ENCODE results near the gene TMEM178B. TPM values are rescaled to one million over a fixed set of nuclear protein-coding genes. Genes with fewer than 3 reads are reported as not detected.

TMEM178B gene
- polyA plus RNA-seq, 1 of the 3 experiments (the other 2 are of a cell fraction), result 0.20 TPM

DNA sequence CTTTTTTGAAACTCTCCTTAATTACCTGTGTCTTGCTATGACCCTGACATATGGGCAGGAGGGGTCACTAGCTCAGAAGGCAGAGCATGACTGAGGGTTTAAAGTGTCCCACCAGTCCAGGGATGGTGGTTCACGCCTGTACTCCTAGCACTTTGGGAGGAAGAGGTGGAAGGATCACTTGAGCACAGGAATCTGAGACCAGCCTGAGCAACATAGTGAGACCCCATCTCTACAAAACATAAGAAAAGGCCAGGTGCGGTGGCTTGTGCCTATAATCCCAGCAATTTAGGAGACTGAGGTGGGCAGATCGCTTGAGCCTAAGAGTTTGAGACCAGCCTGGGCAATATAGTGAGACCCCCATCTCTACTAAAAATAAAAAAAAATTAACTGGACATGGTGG lies 133.8 kb downstream of the TMEM178B start:
- Histone ChIP-seq H3K79me2 (ENCODE audit: insufficient read depth) (no peaks in the 10 kb centered on the region), H3K4me2 (no peak overlapping the region), H3K36me3 (replicated peaks in 1 of 2; ENCODE audit: control insufficient read depth in 1 of 2, insufficient read depth in 2 of 2, low read length in 1 of 2) (no peaks in the 10 kb centered on the region), H3K4me1 (ENCODE audit: control insufficient read depth in 1 of 2, insufficient read depth in 2 of 2, low read depth in 1 of 2, low read length in 1 of 2) (peaks cover 0 to 15% of the 10 kb centered on the region in 2 experiments; a peak in 1 of 4 replicates), H3K27ac (ENCODE audit: low read depth in 2 of 2, low read length in 1 of 2) (no peak overlapping the region), H3K9me2 (no peaks in the 10 kb centered on the region), H3K27me3 (ENCODE audit: insufficient read depth) (no peaks in the 10 kb centered on the region), H4K20me1 (ENCODE audit: insufficient read depth) (no peaks in the 10 kb centered on the region), H3K9me3 (no peaks in the 10 kb centered on the region), H3F3A (replicated peaks; ENCODE audit: insufficient read depth) (no peaks in the 10 kb centered on the region), H3K9ac (no peak overlapping the region), H2AFZ (ENCODE audit: low read depth) (no peak overlapping the region), H3K4me3 (ENCODE audit: low read depth in 2 of 2, low read length in 1 of 2) (no peak overlapping the region)
- DNase-seq, result no peak
- POLR2A ChIA-PET, result no interaction called here
- CTCF ChIA-PET, result interaction anchor here (0.6 to 2.2 kb wide), 2 partner anchors 13 to 15 kb away, joined by 4 to 10 read pairs; no protein-coding TSS in a partner anchor
- 31% methylated on average over 3 of the region's 3 CpGs for WGBS (ENCODE audit: low lambda C conversion rate)
- no peak for TF ChIP-seq PBX3 (IDR thresholded peaks at IDR 0.05)
- TF ChIP-seq GATA2 (CRISPR knock-in tag; IDR thresholded peaks at IDR 0.05), result no peak
- TF ChIP-seq MEF2A (IDR thresholded peaks at IDR 0.05; ENCODE audit: borderline replicate concordance, low read depth), result no peak
- TF ChIP-seq, protein P1, sequence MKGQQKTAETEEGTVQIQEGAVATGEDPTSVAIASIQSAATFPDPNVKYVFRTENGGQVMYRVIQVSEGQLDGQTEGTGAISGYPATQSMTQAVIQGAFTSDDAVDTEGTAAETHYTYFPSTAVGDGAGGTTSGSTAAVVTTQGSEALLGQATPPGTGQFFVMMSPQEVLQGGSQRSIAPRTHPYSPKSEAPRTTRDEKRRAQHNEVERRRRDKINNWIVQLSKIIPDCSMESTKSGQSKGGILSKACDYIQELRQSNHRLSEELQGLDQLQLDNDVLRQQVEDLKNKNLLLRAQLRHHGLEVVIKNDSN (IDR thresholded peaks at IDR 0.05; ENCODE audit: borderline replicate concordance, low read depth), result no peak
- no peak for TF ChIP-seq ZBTB33 (IDR thresholded peaks at IDR 0.05; ENCODE audit: borderline replicate concordance, low read depth)
- no peak for TF ChIP-seq SMC3 (IDR thresholded peaks at IDR 0.05; ENCODE audit: low read depth, low read length)
- no peak for TF ChIP-seq RAD21 (IDR thresholded peaks at IDR 0.05; ENCODE audit: low read length)
- no peak for TF ChIP-seq POLR2AphosphoS5 (IDR thresholded peaks at IDR 0.05; ENCODE audit: low read depth, low read length)
- no peak for TF ChIP-seq TAF1 (IDR thresholded peaks at IDR 0.05; ENCODE audit: borderline replicate concordance, low read depth, low read length)
- no peak for TF ChIP-seq EZH2phosphoT487 (IDR thresholded peaks at IDR 0.05; ENCODE audit: borderline replicate concordance, low read depth)

DNA sequence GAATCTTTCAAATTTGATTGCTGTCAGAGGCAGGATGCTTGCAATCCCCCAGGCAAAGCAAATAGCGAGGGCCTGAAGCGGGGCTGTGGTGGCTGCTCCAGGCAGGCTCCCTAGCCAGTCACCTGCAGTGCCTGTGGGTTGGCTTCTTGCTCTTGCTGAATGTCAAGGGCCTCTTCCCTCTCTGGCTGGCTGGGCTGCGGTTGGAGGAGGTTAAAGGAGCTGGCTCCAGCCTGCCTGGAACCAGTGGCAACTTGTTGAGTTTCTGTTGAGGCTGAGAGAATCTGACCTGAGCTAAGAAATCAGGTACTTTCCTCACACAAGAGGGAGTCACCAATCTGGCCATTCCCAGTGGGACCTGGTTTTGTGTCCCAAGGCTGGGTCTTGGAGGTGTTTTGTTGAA lies 134.7 kb downstream of the TMEM178B start:
- H3K9me3 ChIP-seq, result no peaks in the 10 kb centered on the region
- no peaks in the 10 kb centered on the region for H3K27me3 ChIP-seq (ENCODE audit: insufficient read depth)
- no peak overlapping the region for H3K9ac ChIP-seq
- H3K9me2 ChIP-seq, result no peaks in the 10 kb centered on the region
- H3K36me3 ChIP-seq (replicated peaks in 1 of 2; ENCODE audit: control insufficient read depth in 1 of 2, insufficient read depth in 2 of 2, low read length in 1 of 2), result no peaks in the 10 kb centered on the region
- no peaks in the 10 kb centered on the region for H3F3A ChIP-seq (replicated peaks; ENCODE audit: insufficient read depth)
- no peak overlapping the region for H2AFZ ChIP-seq (ENCODE audit: low read depth)
- no peaks in the 10 kb centered on the region for H4K20me1 ChIP-seq (ENCODE audit: insufficient read depth)
- DNase-seq, result no peak
- ChIA-PET CTCF (interaction anchor here (0.6 to 2.2 kb wide), 3 partner anchors 12 to 63 kb away, joined by 3 to 10 read pairs (median 4); no protein-coding TSS in a partner anchor), POLR2A (interaction anchor here (0.5 kb wide), 1 partner anchor 29 kb away, joined by 3 read pairs; no protein-coding TSS in a partner anchor)
- H3K4me1 ChIP-seq (ENCODE audit: control insufficient read depth in 1 of 2, insufficient read depth in 2 of 2, low read depth in 1 of 2, low read length in 1 of 2), result peaks cover 0 to 11% of the 10 kb centered on the region in 2 experiments; a peak in 1 of 4 replicates
- no peak overlapping the region for H3K4me2 ChIP-seq
- no peaks in the 10 kb centered on the region for H3K79me2 ChIP-seq (ENCODE audit: insufficient read depth)
- no peak overlapping the region for H3K27ac ChIP-seq (ENCODE audit: low read depth in 2 of 2, low read length in 1 of 2)
- 27% methylated on average over 3 of the region's 3 CpGs for WGBS (ENCODE audit: low lambda C conversion rate)
- no peak overlapping the region for H3K4me3 ChIP-seq (ENCODE audit: low read depth in 2 of 2, low read length in 1 of 2)
- TF ChIP-seq ZBTB33 (IDR thresholded peaks at IDR 0.05; ENCODE audit: borderline replicate concordance, low read depth) (no peak), SIN3A (IDR thresholded peaks at IDR 0.05; ENCODE audit: borderline replicate concordance, low read depth, low read length) (no peak), CHD2 (IDR thresholded peaks at IDR 0.05; ENCODE audit: low read length, partially characterized antibody) (no peak), GABPA (IDR thresholded peaks at IDR 0.05; ENCODE audit: low read depth) (no peak), EZH2phosphoT487 (IDR thresholded peaks at IDR 0.05; ENCODE audit: borderline replicate concordance, low read depth) (no peak), FOXM1 (IDR thresholded peaks at IDR 0.05; ENCODE audit: low read depth) (no peak), TEAD4 (IDR thresholded peaks at IDR 0.05; ENCODE audit: borderline replicate concordance, insufficient read depth) (no peak), ELF1 (IDR thresholded peaks at IDR 0.05) (no peak), EP300 (IDR thresholded peaks at IDR 0.05; ENCODE audit: borderline replicate concordance in 1 of 2, low read depth in 1 of 2, low read length in 1 of 2) (no peak), GATA2 (CRISPR knock-in tag; IDR thresholded peaks at IDR 0.05) (no peak), MXI1 (IDR thresholded peaks at IDR 0.05; ENCODE audit: low read depth, low read length) (no peak), POLR2AphosphoS5 (IDR thresholded peaks at IDR 0.05; ENCODE audit: low read depth, low read length) (no peak), NFIC (IDR thresholded peaks at IDR 0.05; ENCODE audit: borderline replicate concordance) (no peak)

Data from SK-N-SH (cell line).